SK-N-DZ (cell line): ENCODE results near the gene ING3. TPM values are rescaled to one million over a fixed set of nuclear protein-coding genes. Genes with fewer than 3 reads are reported as not detected.
A peak's percentile ranks its signal among the peaks of the same experiment; 100 is the strongest.

ENCODE experiments used
- DNase-seq: peaks from one replicate; pipeline ENCODE4 v3.0.0-alpha.2; 2015; ENCODE audit warnings: low spot score
- polyA plus RNA-seq, 2 experiments: library from polyadenylated mRNA; depleted of rRNA; stranded (reverse); fragments of >200 nt; gene quantifications; 2 replicates each; pipeline ENCODE4 v1.2.3, GENCODE V29; 2014

ING3 gene
- 26.6 and 37.1 TPM in 2 replicates for polyA plus RNA-seq (2014; cell fraction: cytosol; rRNA removed)
- polyA plus RNA-seq (2014; cell fraction: nucleus; rRNA removed) = 34.3 and 39.6 TPM in 2 replicates

DNA sequence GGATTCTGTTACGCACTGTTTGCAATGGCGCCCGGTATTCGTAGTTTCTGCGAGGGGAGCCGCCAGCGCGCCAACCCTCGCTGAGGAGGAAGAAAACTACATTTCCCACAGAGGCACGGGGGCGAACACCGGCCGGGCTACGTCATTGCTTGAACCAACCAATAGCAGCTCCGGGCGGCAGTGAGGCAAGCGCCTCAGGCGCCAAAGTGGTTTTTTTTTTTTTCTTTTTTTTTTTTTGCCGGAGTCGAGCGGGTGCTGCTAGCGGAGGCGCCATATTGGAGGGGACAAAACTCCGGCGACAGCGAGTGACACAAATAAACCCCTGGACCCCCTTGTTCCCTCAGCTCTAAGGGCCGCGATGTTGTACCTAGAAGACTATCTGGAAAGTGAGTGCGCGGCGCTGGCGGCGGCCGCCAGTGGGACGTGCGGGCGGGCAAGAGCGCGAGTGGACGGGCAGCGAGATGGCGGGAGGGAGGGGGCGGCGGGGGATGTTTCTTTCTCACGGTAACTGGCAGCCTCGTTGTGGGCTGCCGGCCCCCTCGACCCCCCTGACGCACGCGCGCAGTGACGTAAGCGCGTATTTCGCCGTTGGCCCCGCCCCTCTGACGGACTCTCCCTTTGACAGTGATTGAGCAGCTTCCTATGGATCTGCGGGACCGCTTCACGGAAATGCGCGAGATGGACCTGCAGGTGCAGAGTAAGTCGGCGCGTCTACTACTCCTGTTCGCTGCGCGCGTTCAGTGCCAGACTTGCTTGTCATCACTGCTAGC, at the start of gene ING3:
Gene ING3 (plus strand): TSS at position 239 of the 770 bp plus-strand sequence. CDS start 120 bp downstream, at position 359.
- DNase-seq = peak; percentile 98

GRCh38 chr7:120915314-120916105, 35.1 kb upstream of the ING3 start:
- DNase-seq = no peak

DNA sequence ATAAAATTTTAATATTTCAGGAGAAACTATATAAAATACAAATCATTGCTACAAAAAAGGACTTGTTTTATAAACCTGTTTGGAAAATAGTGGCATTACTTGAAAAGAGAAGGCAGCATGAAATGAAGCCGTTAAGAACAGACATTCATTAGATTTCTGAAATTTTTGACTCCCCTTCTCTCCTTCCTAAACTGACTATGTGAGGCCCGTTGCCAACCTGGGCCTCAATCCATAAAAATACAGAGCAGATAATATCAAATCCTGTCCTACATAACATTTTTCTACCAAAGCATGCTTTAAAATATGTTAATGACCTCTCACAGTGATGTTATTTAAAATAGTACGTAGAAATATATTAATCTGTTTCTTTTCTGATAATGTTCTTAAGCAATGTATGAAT, 34.5 kb upstream of the ING3 start:
- no peak for DNase-seq

DNA sequence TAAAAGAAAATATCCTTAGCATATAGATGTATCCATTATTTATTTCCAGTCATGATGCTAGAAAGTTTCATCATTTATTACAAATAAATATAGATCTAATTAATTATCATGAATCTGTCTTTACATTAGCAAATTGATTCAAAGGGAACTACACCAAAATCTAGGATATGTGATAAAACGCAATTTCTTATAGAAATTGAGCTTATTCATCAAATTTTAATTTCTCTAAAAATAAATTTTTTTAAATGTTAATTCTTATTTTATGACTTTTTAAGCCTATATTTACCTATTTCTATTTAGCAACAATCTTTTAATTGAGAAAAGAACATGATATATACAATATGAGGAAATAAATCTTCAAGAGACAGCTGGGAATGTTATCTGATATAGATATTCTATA, 34.0 kb upstream of the ING3 start:
- no peak for DNase-seq

DNA sequence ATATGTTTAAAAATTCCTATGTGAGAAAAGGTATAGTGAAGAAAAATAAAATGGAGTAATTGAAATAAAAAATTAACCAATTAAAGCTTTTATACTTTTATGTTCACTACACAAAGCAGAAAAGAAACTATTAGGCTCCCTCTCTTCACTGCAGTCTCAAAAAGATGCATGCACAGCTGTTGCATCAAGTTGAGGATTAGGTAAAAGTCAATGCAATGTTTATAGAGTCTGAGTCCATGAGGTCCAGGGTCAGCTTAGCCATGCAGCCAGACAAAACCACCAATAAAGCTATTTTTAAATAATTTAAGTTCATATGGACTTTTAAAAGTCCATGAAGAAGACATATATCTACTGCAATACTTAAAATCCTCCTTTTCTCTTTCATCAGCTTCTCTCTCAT, 31.1 kb upstream of the ING3 start:
- no peak for DNase-seq

DNA sequence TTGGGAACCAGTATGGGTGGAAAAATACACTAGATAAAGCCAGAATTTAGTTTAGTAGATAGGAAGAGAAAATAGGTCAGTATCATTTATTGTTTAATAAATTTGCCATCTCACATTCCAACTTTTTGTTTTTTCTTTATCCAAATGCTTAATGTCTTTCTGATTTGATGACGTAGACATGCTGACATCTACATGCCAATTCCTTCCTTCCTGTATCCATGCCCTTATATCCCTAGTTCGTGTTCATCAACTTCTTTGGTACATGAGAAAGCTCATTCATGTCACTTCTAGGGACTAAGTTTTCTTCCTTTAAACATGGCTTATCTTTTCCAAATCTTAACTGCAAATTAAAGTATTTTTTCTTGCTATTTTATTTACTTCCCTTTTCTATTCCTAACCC, 30.5 kb upstream of the ING3 start:
- DNase-seq = no peak

DNA sequence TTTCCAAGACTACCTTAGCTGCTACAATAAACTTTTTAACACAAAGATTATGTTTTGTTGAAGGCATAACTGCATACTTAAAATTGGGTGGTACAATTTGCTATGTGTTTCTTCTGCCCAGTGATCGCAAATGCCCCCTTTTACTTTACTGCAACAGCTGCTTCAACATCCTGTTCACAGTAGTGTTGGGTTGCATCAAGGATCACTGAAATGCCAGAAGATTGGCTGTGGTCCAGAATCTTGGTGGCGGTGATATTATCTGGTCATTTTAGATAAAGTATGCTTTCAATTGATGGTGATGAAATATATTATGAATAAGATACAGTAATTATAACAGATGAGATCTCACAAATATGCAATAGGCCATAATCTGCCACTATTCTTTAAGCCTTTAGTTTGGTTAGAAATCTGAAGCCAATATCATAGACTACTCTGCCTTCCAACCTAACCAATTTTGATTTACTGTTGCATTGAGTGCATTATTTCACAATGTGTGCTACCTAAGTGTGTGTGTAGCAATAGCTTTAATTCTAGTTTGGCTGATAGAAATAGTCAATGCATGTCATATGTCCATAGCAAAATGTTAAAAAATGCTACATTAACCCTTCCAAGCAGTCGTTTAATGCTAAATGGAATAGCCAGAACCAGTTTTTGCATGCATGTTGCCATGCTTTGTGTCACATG, 29.8 kb upstream of the ING3 start:
- no peak for DNase-seq

DNA sequence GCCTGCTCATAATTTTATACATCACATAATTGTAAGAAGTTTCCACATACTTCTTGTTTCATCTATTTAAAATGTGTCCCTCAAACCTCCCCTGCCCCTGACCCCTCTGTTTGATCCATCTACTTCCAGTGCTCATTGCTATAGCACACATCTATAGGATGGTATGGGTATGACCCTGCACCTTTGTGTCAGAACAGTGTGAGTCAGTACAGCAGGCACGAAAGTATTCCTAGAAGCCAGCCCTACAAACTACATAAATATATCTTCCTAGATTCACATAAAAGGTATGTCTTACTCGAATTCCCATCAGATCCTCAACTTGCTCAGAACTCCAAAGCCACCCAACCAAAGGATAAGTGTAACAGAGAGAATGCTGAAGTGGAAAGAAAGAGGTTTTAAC, 25.7 kb upstream of the ING3 start:
- DNase-seq = no peak

DNA sequence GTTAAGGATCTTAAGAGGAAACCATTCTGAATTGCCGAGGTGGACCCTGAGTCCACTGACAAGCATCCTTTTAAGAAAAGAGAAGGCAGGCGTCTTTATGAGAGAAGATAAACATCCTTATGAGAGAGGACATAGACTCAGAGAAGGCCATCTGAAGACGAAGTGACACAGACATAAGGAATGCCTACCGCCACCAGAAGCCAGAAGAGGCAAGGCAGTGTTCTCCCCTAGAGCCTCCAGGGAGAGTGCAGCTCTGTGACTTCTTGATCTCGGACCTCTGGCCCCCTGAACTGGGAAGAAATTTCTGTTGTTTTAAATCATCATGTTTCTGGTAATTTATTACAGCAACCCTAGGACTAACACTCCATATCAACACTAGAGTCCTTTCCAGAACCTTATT, 25.2 kb upstream of the ING3 start:
- no peak for DNase-seq

DNA sequence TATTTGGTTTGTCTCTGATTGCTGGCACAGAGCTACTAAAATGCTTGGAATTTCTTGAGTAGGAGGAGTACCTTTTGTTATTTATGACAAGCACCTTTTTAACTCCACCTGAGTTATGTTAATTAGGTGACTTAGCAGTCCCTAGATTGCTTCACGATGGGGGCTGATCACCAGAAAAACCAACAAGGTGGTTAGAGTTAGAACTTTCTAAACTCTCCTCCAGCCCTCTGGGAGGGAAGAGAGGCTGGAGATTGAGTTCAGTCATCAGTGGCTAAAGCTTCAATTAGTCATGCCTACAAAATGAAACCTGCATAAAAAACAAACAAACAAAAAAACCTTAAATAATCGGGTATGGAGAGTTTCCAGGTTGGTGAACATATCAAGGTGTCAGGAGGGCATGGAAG, 23.6 kb upstream of the ING3 start:
- DNase-seq = no peak

DNA sequence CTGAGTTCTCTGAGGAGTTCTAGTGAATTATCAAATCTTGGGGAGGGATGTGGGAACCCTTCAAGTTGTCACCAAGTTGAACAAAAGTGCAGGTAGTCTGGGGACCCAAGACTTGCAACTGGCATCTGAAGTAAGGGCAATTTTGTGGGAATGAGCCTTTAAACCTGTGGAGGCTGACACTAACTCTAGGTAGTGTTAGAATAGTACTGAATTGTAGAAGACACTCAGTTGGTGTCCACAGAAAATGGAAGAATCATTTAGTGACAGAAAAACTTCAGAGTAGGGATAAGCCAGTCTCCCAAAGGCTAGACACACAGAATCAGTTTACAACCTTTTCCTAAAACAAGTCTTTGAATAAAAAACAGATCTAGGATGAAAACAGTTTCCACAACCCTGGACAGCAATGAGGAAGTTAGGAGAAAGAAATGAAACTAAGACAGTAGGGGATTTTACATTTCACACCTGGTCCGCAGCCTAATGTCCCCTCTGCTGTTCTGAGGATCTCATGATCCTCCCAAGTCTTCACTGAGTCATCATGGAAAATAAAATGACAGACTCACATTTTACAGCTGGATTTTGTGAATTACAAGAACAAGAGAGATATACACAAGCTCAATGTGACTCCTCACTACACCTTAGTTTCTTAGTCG, 23.0 kb upstream of the ING3 start:
- DNase-seq = no peak

DNA sequence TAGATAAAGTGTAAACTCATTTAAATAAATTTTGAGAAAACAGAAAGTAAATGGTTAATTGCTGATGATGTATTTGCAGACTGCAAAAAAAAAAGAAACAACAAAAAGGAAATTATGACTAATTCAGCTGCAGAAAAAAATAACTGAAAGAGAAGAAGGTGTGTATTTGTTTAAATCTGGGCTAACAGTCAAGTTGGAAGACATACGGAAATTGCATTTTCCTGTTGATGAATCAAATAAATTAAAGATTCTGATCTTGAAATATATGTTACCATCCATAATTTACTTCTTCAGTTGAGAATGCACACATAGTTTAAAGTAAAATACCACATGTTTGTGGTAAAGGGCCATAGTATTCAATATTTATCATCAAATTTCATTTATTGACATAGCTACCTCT, 19.3 kb upstream of the ING3 start:
- no peak for DNase-seq

DNA sequence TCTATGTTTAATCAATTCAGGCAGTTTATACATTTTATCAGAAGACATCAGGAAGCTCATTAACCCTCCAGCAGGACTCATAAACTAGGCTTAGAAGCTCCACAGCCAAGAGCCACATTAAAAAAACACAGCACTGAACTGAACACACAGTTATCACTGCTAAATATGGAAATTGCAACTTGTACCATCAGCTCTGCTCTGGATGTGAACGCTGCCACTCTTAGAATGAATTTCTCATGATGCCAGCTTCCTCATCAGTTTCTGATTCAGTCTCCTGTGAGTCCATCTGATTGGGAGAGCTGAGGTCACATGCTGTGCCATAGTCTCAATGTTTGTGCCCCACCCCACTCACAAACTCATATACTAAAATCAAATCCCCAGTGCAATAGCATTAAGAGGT, 17.1 kb upstream of the ING3 start:
- DNase-seq = no peak

- DNase-seq = no peak
Measured at GRCh38 chr7:120939345-120939744, 11.2 kb upstream of the ING3 start.

GRCh38 chr7:120941064-120941463, 9.5 kb upstream of the ING3 start:
- DNase-seq = no peak

- no peak for DNase-seq
Measured at GRCh38 chr7:120941856-120942255, 8.7 kb upstream of the ING3 start.

- DNase-seq = no peak
Measured at GRCh38 chr7:120942861-120943260, 7.7 kb upstream of the ING3 start.

- DNase-seq = no peak
Measured at GRCh38 chr7:120944826-120945562, 5.6 kb upstream of the ING3 start.

DNA sequence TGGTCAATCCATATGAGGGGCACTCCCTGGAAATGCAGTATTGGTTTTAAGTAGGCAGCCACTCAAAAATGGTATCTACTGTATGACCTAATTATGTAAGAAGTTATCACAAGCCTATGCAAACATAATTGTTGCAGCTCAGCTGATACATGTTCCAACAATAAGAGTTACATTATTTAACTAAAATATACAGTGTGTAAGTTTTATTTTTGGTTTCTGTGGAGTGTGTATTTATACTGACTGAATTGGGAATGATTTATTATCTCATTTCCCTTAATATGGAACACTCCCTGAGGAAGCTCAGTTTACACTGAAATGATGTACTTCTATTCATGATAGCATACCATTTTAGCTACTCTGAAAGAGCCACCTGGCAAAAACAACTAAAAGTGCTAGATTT, 2.6 kb upstream of the ING3 start:
- DNase-seq = no peak

GRCh38 chr7:120949393-120949911, 1.1 kb upstream of the ING3 start:
- no peak for DNase-seq

- no peak for DNase-seq
Measured at GRCh38 chr7:120949998-120950538, 509 bp upstream of the ING3 start.
